Endothelial cell of hepatic sinusoid (primary cell): ENCODE measurements around the gene ZBTB7C.

Source experiments
- in situ Hi-C: cut with HindIII; loops from 2 replicates; pipeline ENCODE4 v1.10.0; 2017; ENCODE audit warnings: low sequenced_read_pairs

ZBTB7C gene

DNA sequence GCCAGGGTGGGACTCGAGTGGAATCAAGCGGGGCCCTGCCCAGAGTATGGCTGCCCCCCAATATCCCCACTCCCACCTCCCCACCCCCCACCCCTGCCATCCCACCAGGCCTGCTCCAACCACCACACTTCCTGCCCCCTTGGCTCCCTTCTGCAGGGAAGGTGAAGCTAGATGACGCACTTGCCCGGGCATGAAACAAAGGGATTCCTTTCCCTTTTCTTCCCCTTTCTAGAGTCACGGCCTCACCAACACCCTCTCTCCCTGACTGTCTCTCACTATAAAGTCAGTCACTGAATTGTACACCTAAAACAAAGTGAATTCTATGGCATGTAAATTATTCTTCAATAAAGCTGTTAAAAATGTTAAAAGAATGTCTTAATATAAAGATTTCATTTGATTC lies 16.0 kb downstream of the ZBTB7C start:
- in situ Hi-C loops = no loop called here

- in situ Hi-C loops = no loop called here
Observed at GRCh38 chr18:48392268-48392667, 16.9 kb downstream of the ZBTB7C start.

DNA sequence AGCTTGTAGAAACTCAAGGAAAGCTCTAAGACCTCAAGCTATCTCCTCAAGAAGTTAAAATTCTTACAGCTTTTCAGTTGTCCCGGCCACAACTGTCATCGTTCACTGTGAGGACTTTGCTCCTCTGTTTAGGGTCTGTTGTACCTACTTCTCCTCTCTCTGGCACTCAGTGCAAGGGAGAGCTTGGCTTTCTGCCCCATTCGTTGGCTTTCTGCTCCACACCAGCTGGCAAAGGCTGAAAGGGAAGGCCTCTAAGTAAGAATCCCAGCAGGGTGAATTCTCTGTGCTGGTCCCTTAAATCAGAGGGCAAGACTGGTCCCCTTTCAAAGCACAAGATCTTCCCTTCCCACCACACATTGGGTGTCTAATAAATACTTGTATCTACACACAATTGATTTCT lies 17.3 kb downstream of the ZBTB7C start:
- in situ Hi-C loops = no loop called here

GRCh38 chr18:48390641-48391040 lies 18.5 kb downstream of the ZBTB7C start:
- in situ Hi-C loops = no loop called here

- in situ Hi-C loops = no loop called here
Observed at GRCh38 chr18:48388478-48388877, 20.7 kb downstream of the ZBTB7C start.

GRCh38 chr18:48387300-48387699 lies 21.9 kb downstream of the ZBTB7C start:
- in situ Hi-C loops = no loop called here

GRCh38 chr18:48385596-48385995 lies 23.6 kb downstream of the ZBTB7C start:
- in situ Hi-C loops = no loop called here

DNA sequence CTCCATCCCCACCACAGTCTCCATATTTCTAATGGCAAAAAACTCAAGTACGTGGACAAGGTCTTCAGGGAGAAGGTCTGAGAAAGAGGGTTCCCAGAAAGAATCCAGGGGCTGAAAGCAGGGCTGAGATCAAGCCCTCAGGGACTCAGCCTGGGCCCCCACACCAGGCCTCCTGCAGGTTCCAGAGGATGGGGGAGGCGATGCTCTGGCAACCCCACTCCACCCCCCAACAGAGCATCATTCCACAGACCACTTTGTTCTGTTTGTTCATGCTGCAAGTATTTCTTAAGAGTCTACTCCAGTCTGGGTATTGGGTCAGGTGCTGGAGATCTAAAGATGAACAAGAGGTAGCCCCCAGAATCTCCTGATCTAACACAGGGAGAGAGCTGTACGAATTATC lies 32.2 kb downstream of the ZBTB7C start:
- in situ Hi-C loops = no loop called here

DNA sequence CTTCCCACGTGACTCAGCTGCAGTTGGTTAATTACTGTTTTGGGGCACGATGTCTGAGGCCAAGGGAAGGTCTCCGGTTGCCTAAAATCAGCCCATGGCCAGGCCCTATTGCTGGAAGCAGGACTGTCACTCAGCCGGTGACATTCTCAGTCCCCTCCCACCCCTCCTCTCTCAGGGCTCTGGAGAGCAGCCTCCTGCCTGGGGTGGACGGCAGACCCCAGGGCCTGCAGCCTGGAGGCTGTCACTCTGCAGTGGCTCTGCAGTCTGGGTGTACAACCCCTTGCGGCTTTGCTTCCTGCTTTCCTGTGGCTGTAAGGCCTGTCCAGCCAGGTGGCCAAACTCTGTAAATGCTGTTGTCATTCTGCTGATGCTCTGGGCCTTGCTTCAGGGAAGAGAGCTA lies 32.8 kb downstream of the ZBTB7C start:
- in situ Hi-C loops = no loop called here

DNA sequence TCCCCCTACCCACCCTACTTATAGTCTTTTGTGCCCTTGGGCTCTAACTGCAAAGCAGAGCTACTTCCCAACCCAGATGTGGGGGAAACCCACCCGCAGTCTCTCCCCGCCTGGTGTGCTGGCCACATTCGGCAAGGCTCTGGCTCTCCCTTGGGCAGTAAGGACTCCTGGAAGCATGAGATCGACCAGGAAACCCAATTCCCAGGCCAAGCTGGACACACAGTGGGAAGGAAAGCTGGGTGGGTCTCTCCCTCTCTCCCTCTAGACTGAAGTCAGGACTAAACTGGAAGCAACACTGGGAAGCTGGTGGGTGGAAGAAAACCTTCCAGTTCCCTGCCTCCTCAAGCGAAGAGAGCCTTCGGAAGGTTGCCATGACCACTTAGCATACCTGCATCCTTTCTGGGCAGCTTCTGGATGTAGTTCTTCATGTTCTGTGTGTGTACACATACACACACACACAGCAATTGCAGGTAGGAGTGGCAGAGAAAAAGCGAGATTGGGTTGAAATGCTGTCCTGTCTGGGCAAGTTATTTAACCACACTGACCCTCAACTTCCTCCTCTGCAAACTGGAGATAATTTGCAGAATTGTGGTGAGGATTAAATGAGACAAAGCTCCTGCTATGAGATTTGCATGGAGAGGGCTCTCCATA lies 33.9 kb downstream of the ZBTB7C start:
- in situ Hi-C loops = no loop called here

DNA sequence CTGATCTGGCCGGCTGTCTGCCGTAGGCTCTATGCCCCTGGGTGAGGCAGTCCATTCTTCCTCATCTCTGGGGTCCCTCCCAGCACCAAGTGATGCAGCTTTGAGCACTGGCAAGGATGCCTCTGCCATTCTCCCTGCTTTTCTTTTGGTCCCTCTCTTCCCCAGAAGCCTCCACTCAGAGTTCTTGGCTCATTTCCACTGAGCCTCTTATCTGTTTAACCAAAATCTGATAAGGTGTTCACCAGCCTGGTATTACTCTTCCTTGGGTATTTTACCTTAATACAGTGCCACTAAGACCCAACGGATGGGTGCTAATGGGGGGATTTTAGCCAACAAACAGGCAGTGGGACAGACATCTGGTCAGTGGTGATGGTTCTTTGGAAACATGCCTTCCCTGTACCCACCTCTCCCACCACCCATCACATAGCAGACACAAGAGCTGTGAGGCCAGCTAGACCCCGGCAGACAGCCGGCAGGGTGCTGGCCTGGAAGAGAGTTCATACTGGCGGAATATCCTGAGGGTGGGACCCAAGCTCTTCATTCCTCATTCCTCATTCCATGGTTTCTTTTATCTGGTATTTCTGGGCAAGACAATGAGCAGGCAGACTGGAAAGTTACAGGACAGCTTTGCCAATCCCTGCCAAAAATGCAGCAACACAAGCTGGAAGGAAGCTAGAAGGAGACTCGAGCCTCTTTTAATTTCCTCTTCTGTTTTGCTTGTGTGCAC lies 34.6 kb downstream of the ZBTB7C start:
- in situ Hi-C loops = no loop called here

GRCh38 chr18:48371854-48372602 lies 37.2 kb downstream of the ZBTB7C start:
- in situ Hi-C loops = no loop called here

GRCh38 chr18:48367557-48367956 lies 41.6 kb downstream of the ZBTB7C start:
- in situ Hi-C loops = no loop called here

- in situ Hi-C loops = no loop called here
Observed at GRCh38 chr18:48365965-48366364, 43.2 kb downstream of the ZBTB7C start.

- in situ Hi-C loops = no loop called here
Observed at GRCh38 chr18:48364146-48364545, 45.0 kb downstream of the ZBTB7C start.

DNA sequence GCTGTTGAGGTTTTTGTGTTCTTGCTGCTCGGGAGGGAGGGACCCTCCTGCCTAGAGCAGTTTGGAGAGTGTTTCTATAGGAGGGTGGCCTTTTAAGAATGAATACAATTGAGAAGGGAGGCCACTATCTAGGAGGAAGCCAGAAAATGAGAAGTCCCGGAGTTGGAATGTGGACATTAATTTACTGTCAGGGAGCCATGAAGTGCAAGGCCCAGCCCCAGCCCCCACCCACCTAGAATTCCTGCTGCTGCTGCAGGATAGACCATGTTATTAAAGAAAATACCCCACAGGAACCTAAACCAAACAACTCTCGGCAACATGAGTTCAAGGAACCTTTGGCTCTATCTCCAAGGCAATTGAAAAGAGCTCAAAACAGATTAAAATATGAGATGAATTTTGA lies 46.0 kb downstream of the ZBTB7C start:
- in situ Hi-C loops = no loop called here

DNA sequence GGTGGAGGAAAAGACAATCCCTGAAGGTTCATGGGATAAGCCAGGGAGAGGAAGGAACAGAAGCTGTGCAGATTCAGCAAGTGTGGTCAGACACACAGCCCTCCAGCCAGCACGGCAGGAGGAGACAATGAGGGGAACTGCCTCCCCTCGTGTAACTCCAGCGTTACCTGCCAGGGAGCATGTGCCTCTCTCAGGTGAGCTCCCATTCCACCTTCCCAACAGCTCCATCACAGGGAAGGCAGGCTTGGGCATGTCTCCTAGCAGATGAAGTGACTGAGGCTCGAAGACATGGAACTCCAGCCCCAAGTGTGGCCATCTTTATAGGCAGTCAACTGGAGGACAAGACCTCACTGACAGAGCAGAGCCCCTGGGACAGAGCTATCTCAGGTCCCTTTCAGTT lies 47.4 kb downstream of the ZBTB7C start:
- in situ Hi-C loops = no loop called here

- in situ Hi-C loops = no loop called here
Observed at GRCh38 chr18:48360376-48361021, 48.7 kb downstream of the ZBTB7C start.

- in situ Hi-C loops = no loop called here
Observed at GRCh38 chr18:48359626-48360025, 49.6 kb downstream of the ZBTB7C start.

DNA sequence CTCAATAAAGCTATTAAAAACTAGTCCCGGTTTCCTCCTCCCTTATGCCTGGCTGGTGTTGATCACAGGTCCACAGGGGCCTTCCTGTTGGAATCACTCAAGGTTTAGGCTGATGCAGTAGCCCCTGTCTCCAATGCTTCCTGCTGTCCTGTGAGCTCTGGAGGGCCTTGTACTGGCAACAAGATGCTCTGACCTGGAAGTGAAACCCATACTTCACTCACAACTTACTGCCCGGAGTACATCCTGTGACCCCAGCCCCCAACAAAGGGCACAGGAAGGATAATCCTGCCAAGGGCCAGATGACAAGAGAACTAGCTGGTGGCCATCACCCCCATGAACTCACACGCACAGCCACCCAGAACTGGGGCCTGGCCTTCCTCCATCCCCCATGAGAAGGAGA lies 50.3 kb downstream of the ZBTB7C start:
- in situ Hi-C loops = no loop called here

GRCh38 chr18:48356909-48357631 lies 52.1 kb downstream of the ZBTB7C start:
- in situ Hi-C loops = no loop called here
